Mesothelial cell of epicardium (in vitro differentiated cells): ENCODE data around the gene RASGRF2. TPM values are rescaled to one million over a fixed set of nuclear protein-coding genes. Genes with fewer than 3 reads are reported as not detected.

Experiments
- DNase-seq, 2 experiments: peaks; one replicate each; pipeline ENCODE4 v3.0.0; 2021; ENCODE audit warnings: low spot score in 2 of 2; ENCODE audit not compliant: unreplicated experiment in 2 of 2
- H3K27ac Mint-ChIP-seq: 2 replicates; pipeline ENCODE4 v1.8.0; 2021; ENCODE audit warnings: mixed read lengths
- H3K27me3 Mint-ChIP-seq: 2 replicates; pipeline ENCODE4 v1.8.0; 2021; ENCODE audit warnings: low read depth, mixed read lengths
- H3K36me3 Mint-ChIP-seq: 2 replicates; pipeline ENCODE4 v1.8.0; 2021; ENCODE audit warnings: mixed read lengths
- H3K4me1 Mint-ChIP-seq: 2 replicates; pipeline ENCODE4 v1.8.0; 2021; ENCODE audit warnings: mixed read lengths
- H3K4me3 Mint-ChIP-seq: 2 replicates; pipeline ENCODE4 v1.8.0; 2021; ENCODE audit warnings: mild to moderate bottlenecking, moderate library complexity, mixed read lengths
- H3K9me3 Mint-ChIP-seq: 2 replicates; pipeline ENCODE4 v1.8.0; 2021; ENCODE audit warnings: mixed read lengths
- CTCF ChIP-seq: fragments of 200-600 bp; sonication (generic); IDR thresholded peaks from one replicate; pipeline ENCODE4 v1.5.0; 2021; ENCODE audit warnings: antibody characterized with exemption; ENCODE audit not compliant: unreplicated experiment
- total RNA-seq: library from RNA; stranded (reverse); gene quantifications from 3 replicates; pipeline ENCODE4 v1.2.1, GENCODE V29; 2021

RASGRF2 gene
- total RNA-seq, 1 donor from 2014 or later: 5.7 TPM

GRCh38 chr5:81195335-81195929 is 235.3 kb downstream of the RASGRF2 start:
- Mint-ChIP-seq H3K27me3 (no peaks in the 10 kb centered on the region), H3K27ac (no peak overlapping the region), H3K4me3 (no peak overlapping the region), H3K4me1 (peaks cover 24% of the 10 kb centered on the region), H3K9me3 (no peaks in the 10 kb centered on the region), H3K36me3 (no peaks in the 10 kb centered on the region)
- DNase-seq: no peak
- no peak for TF ChIP-seq CTCF

GRCh38 chr5:81202655-81203054 is 242.5 kb downstream of the RASGRF2 start:
- Mint-ChIP-seq H3K36me3 (peaks cover 2% of the 10 kb centered on the region), H3K27ac (no peak overlapping the region), H3K27me3 (no peaks in the 10 kb centered on the region), H3K9me3 (no peaks in the 10 kb centered on the region), H3K4me3 (no peak overlapping the region), H3K4me1 (peaks cover 18% of the 10 kb centered on the region)
- TF ChIP-seq CTCF: no peak
- no peak for DNase-seq

GRCh38 chr5:81203729-81204128 is 243.6 kb downstream of the RASGRF2 start:
- Mint-ChIP-seq H3K9me3 (no peaks in the 10 kb centered on the region), H3K27me3 (no peaks in the 10 kb centered on the region), H3K4me3 (no peak overlapping the region), H3K4me1 (peaks cover 18% of the 10 kb centered on the region), H3K36me3 (peaks cover 2% of the 10 kb centered on the region), H3K27ac (peak overlapping the region; percentile 56)
- no peak for TF ChIP-seq CTCF
- no peak for DNase-seq

GRCh38 chr5:81204205-81204604 is 244.0 kb downstream of the RASGRF2 start:
- Mint-ChIP-seq H3K9me3 (no peaks in the 10 kb centered on the region), H3K4me3 (no peak overlapping the region), H3K27ac (peak overlapping the region; percentile 8), H3K36me3 (peaks cover 2% of the 10 kb centered on the region), H3K4me1 (peaks cover 18% of the 10 kb centered on the region), H3K27me3 (no peaks in the 10 kb centered on the region)
- no peak for DNase-seq
- no peak for TF ChIP-seq CTCF

- peaks cover 3% of the 10 kb centered on the region for H3K36me3 Mint-ChIP-seq
- H3K27ac Mint-ChIP-seq: peak overlapping the region; percentile 27
- DNase-seq: no peak
- peaks cover 18% of the 10 kb centered on the region for H3K4me1 Mint-ChIP-seq
- no peak for TF ChIP-seq CTCF
- H3K9me3 Mint-ChIP-seq: no peaks in the 10 kb centered on the region
- H3K27me3 Mint-ChIP-seq: no peaks in the 10 kb centered on the region
- H3K4me3 Mint-ChIP-seq: no peak overlapping the region
Observed at GRCh38 chr5:81205058-81205457, 244.9 kb downstream of the RASGRF2 start.

GRCh38 chr5:81207009-81207408 is 246.8 kb downstream of the RASGRF2 start:
- H3K9me3 Mint-ChIP-seq: no peaks in the 10 kb centered on the region
- no peak overlapping the region for H3K27ac Mint-ChIP-seq
- H3K4me3 Mint-ChIP-seq: no peak overlapping the region
- no peak for DNase-seq
- H3K27me3 Mint-ChIP-seq: no peaks in the 10 kb centered on the region
- H3K4me1 Mint-ChIP-seq: peaks cover 18% of the 10 kb centered on the region
- TF ChIP-seq CTCF: no peak
- H3K36me3 Mint-ChIP-seq: peaks cover 2% of the 10 kb centered on the region
